IPS DF 6.9 (cell line): ENCODE results near the gene CDH23.

Experiments used
- DNase-seq: peaks from one replicate; pipeline ENCODE4 v3.0.0-alpha.2; 2013; ENCODE audit warnings: low read depth, low spot score
- H3K27ac ChIP-seq: one replicate; pipeline ENCODE4 v1.5.1; 2013; ENCODE audit warnings: low read length, control low read depth
- H3K27me3 ChIP-seq: 2 replicates; pipeline ENCODE4 v1.6.1; 2013; ENCODE audit warnings: mild to moderate bottlenecking, low read length; ENCODE audit not compliant: control insufficient read depth, insufficient read depth
- H3K36me3 ChIP-seq: 2 replicates; pipeline ENCODE4 v1.6.1; 2013; ENCODE audit warnings: low read length; ENCODE audit not compliant: control insufficient read depth, insufficient read depth
- H3K4me1 ChIP-seq: 2 replicates; pipeline ENCODE4 v1.6.1; 2013; ENCODE audit warnings: low read length; ENCODE audit not compliant: control insufficient read depth, insufficient read depth
- H3K4me3 ChIP-seq: 2 replicates; pipeline ENCODE4 v1.5.1; 2013; ENCODE audit warnings: mild to moderate bottlenecking, low read length
- H3K9me3 ChIP-seq: 2 replicates; pipeline ENCODE4 v1.6.1; 2013; ENCODE audit warnings: low read length, inconsistent platforms; ENCODE audit not compliant: control insufficient read depth, insufficient read depth
- WGBS: extraction: QIAGEN DNeasy Blood & Tissue Kit; methylation state at CpG from one replicate; pipeline ENCODE4 v1.1.7; 2013; ENCODE audit warnings: mixed read lengths, missing lambda C conversion rate; ENCODE audit not compliant: insufficient read length, insufficient coverage; 5-methylcytosine and 5-hydroxymethylcytosine counted together

CDH23 gene

GRCh38 chr10:71719464-71720201 lies 322.9 kb downstream of the CDH23 start, which contains the start of gene C10orf105:
Gene C10orf105, minus strand, starts transcription at chr10:71719778. Its CDS starts 3,441 bp downstream, at chr10:71716337.
- Histone ChIP-seq H3K27me3 (no peaks in the 10 kb centered on the region), H3K36me3 (no peaks in the 10 kb centered on the region), H3K9me3 (no peaks in the 10 kb centered on the region), H3K4me1 (peaks cover 6% of the 10 kb centered on the region), H3K4me3 (no peak within 1 kb of the TSS), H3K27ac (no peak within 1 kb of the TSS)
- WGBS, result no CpG with 5 or more reads among the region's 14 CpGs
- peak; percentile 22 for DNase-seq

GRCh38 chr10:71720288-71720687 lies 323.6 kb downstream of the CDH23 start:
- Histone ChIP-seq H3K4me1 (peaks cover 6% of the 10 kb centered on the region), H3K36me3 (no peaks in the 10 kb centered on the region), H3K27ac (no peak overlapping the region), H3K4me3 (no peak overlapping the region), H3K27me3 (no peaks in the 10 kb centered on the region), H3K9me3 (no peaks in the 10 kb centered on the region)
- no peak for DNase-seq
- WGBS, result no CpG with 5 or more reads among the region's 4 CpGs

GRCh38 chr10:71721313-71721712 lies 324.6 kb downstream of the CDH23 start:
- no CpG with 5 or more reads among the region's 6 CpGs for WGBS
- Histone ChIP-seq H3K4me3 (no peak overlapping the region), H3K9me3 (no peaks in the 10 kb centered on the region), H3K36me3 (no peaks in the 10 kb centered on the region), H3K27ac (no peak overlapping the region), H3K27me3 (no peaks in the 10 kb centered on the region), H3K4me1 (peaks cover 6% of the 10 kb centered on the region)
- DNase-seq, result no peak

- no CpG with 5 or more reads among the region's 1 CpG for WGBS
- Histone ChIP-seq H3K27me3 (no peaks in the 10 kb centered on the region), H3K4me1 (peaks cover 6% of the 10 kb centered on the region), H3K36me3 (no peaks in the 10 kb centered on the region), H3K27ac (no peak overlapping the region), H3K4me3 (no peak overlapping the region), H3K9me3 (no peaks in the 10 kb centered on the region)
- DNase-seq, result no peak
Observed at GRCh38 chr10:71722849-71723248, 326.1 kb downstream of the CDH23 start.

GRCh38 chr10:71723311-71723710 lies 326.6 kb downstream of the CDH23 start:
- Histone ChIP-seq H3K36me3 (no peaks in the 10 kb centered on the region), H3K4me1 (peaks cover 6% of the 10 kb centered on the region)
- WGBS, result no CpG with 5 or more reads among the region's 11 CpGs

GRCh38 chr10:71724539-71724938 lies 327.8 kb downstream of the CDH23 start:
- no peak overlapping the region for H3K4me3 ChIP-seq
- H3K36me3 ChIP-seq, result no peaks in the 10 kb centered on the region
- no peaks in the 10 kb centered on the region for H3K9me3 ChIP-seq
- WGBS, result no CpG with 5 or more reads among the region's 6 CpGs
- H3K4me1 ChIP-seq, result 0 out of 2 replicates have a peak, but pooled peaks cover 2% of the 10 kb centered on the region
- no peak for DNase-seq
- H3K27me3 ChIP-seq, result no peaks in the 10 kb centered on the region
- H3K27ac ChIP-seq, result no peak overlapping the region

More at GRCh38 chr10:71723311-71723710, 326.6 kb downstream of the CDH23 start:
- DNase-seq, result no peak
- no peak overlapping the region for H3K27ac ChIP-seq
- H3K27me3 ChIP-seq, result no peaks in the 10 kb centered on the region
- H3K4me3 ChIP-seq, result no peak overlapping the region
- H3K9me3 ChIP-seq, result no peaks in the 10 kb centered on the region

- no peak overlapping the region for H3K4me3 ChIP-seq
- no CpG with 5 or more reads among the region's 14 CpGs for WGBS
- no peaks in the 10 kb centered on the region for H3K9me3 ChIP-seq
- H3K36me3 ChIP-seq, result no peaks in the 10 kb centered on the region
- H3K4me1 ChIP-seq, result no peaks in the 10 kb centered on the region
- no peak overlapping the region for H3K27ac ChIP-seq
- no peaks in the 10 kb centered on the region for H3K27me3 ChIP-seq
- DNase-seq, result no peak
Observed at GRCh38 chr10:71725249-71725648, 328.5 kb downstream of the CDH23 start.

- H3K27ac ChIP-seq, result no peak overlapping the region
- H3K36me3 ChIP-seq, result no peaks in the 10 kb centered on the region
- peak; percentile 22 for DNase-seq
- no peaks in the 10 kb centered on the region for H3K4me1 ChIP-seq
- H3K9me3 ChIP-seq, result no peaks in the 10 kb centered on the region
- WGBS, result no CpG with 5 or more reads among the region's 9 CpGs
- H3K27me3 ChIP-seq, result no peaks in the 10 kb centered on the region
- H3K4me3 ChIP-seq, result no peak overlapping the region
Observed at GRCh38 chr10:71725998-71726579, 329.4 kb downstream of the CDH23 start.

- Histone ChIP-seq H3K4me3 (no peak overlapping the region), H3K4me1 (no peaks in the 10 kb centered on the region)
- no CpG with 5 or more reads among the region's 11 CpGs for whole genome bisulfite sequencing
Observed at GRCh38 chr10:71726580-71727104, 329.9 kb downstream of the CDH23 start.

GRCh38 chr10:71727105-71727737 lies 330.5 kb downstream of the CDH23 start:
- Histone ChIP-seq H3K27ac (no peak overlapping the region), H3K9me3 (no peaks in the 10 kb centered on the region), H3K27me3 (no peaks in the 10 kb centered on the region), H3K36me3 (no peaks in the 10 kb centered on the region), H3K4me1 (no peaks in the 10 kb centered on the region), H3K4me3 (no peak overlapping the region)
- no peak for DNase-seq
- WGBS, result no CpG with 5 or more reads among the region's 12 CpGs

More at GRCh38 chr10:71726580-71727104, 329.9 kb downstream of the CDH23 start:
- H3K9me3 ChIP-seq, result no peaks in the 10 kb centered on the region
- no peaks in the 10 kb centered on the region for H3K36me3 ChIP-seq
- no peaks in the 10 kb centered on the region for H3K27me3 ChIP-seq
- DNase-seq, result no peak
- no peak overlapping the region for H3K27ac ChIP-seq
